GM10266 (cell line): ENCODE data around the gene ALDH1A2.

ENCODE experiments used
- DNase-seq: peaks from one replicate; pipeline ENCODE4 v3.0.0; 2012; ENCODE audit errors: extremely low spot score
- CTCF ChIP-seq: IDR thresholded peaks from 2 replicates; pipeline ENCODE4 v1.5.1; 2012; ENCODE audit warnings: mild to moderate bottlenecking, low read depth; ENCODE audit not compliant: control insufficient read depth, insufficient read depth; ENCODE audit errors: missing control alignments

The ALDH1A2 gene

GRCh38 chr15:58043192-58043903 lies 22.2 kb downstream of the ALDH1A2 start:
- TF ChIP-seq CTCF = peak; percentile 72
- DNase-seq = no peak

GRCh38 chr15:58042006-58042405 lies 23.5 kb downstream of the ALDH1A2 start:
- TF ChIP-seq CTCF = no peak
- no peak for DNase-seq

GRCh38 chr15:58040150-58040549 lies 25.4 kb downstream of the ALDH1A2 start:
- no peak for DNase-seq
- TF ChIP-seq CTCF = no peak

- no peak for TF ChIP-seq CTCF
- DNase-seq = no peak
Observed at GRCh38 chr15:58039079-58040035, 26.2 kb downstream of the ALDH1A2 start.

- no peak for DNase-seq
Observed at GRCh38 chr15:58038426-58039078, 27.0 kb downstream of the ALDH1A2 start.

GRCh38 chr15:58037723-58038301 lies 27.7 kb downstream of the ALDH1A2 start:
- no peak for TF ChIP-seq CTCF
- no peak for DNase-seq

More at GRCh38 chr15:58038426-58039078, 27.0 kb downstream of the ALDH1A2 start:
- no peak for TF ChIP-seq CTCF
